Mucosa of stomach (tissue), 1 donor: Measurements from ENCODE around the gene GPR55.

ENCODE experiments used
- H3K27me3 ChIP-seq: one replicate; pipeline ENCODE4 v1.7.0; 2013; ENCODE audit warnings: mild to moderate bottlenecking, low read length; ENCODE audit not compliant: control insufficient read depth, insufficient read depth
- H3K36me3 ChIP-seq: one replicate; pipeline ENCODE4 v1.7.0; 2013; ENCODE audit warnings: low read length; ENCODE audit not compliant: control insufficient read depth, insufficient read depth
- H3K4me1 ChIP-seq: one replicate; pipeline ENCODE4 v1.7.0; 2013; ENCODE audit warnings: mild to moderate bottlenecking, low read length; ENCODE audit not compliant: control insufficient read depth, insufficient read depth
- H3K4me3 ChIP-seq: one replicate; pipeline ENCODE4 v1.7.0; 2013; ENCODE audit warnings: low read length
- H3K9ac ChIP-seq: one replicate; pipeline ENCODE4 v1.7.0; 2013; ENCODE audit warnings: mild to moderate bottlenecking, low read length, moderate library complexity
- H3K9me3 ChIP-seq: one replicate; pipeline ENCODE4 v1.7.0; 2013; ENCODE audit warnings: mild to moderate bottlenecking, low read length, moderate library complexity; ENCODE audit not compliant: control insufficient read depth
- donor health status: Pancreatic carcinoma.

GPR55 gene

DNA sequence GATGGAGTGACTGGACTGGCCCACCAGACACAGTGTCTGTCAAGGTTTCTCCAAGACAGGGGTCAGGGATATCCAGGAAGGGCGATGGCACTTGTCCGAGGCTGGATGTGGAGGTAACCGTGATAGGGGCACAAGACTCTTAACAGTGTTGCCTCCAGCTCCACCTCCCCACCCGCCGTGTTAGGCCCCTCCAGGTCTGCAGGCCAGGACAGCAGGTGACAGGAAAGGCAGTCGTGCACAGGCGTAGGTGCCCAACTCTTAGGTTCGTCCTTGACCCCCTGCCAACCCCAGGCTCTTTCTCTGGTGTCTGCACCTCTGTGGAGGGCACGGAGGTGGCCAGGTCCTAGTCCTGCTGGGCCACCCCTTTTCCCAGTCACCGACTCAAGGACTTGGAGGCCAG lies 50.2 kb downstream of the GPR55 start:
- no peaks in the 10 kb centered on the region for H3K9me3 ChIP-seq
- peaks cover 10% of the 10 kb centered on the region for H3K4me1 ChIP-seq
- H3K9ac ChIP-seq, result no peak overlapping the region
- H3K36me3 ChIP-seq, result no peaks in the 10 kb centered on the region
- H3K27me3 ChIP-seq, result no peaks in the 10 kb centered on the region
- H3K4me3 ChIP-seq, result no peak overlapping the region

- H3K4me3 ChIP-seq, result no peak overlapping the region
- no peaks in the 10 kb centered on the region for H3K36me3 ChIP-seq
- no peaks in the 10 kb centered on the region for H3K9me3 ChIP-seq
- no peak overlapping the region for H3K9ac ChIP-seq
- H3K27me3 ChIP-seq, result no peaks in the 10 kb centered on the region
- peaks cover 10% of the 10 kb centered on the region for H3K4me1 ChIP-seq
Measured at GRCh38 chr2:230874456-230874855, 50.6 kb downstream of the GPR55 start.

- no peaks in the 10 kb centered on the region for H3K27me3 ChIP-seq
- H3K4me1 ChIP-seq, result peaks cover 10% of the 10 kb centered on the region
- H3K4me3 ChIP-seq, result no peak overlapping the region
- H3K9me3 ChIP-seq, result no peaks in the 10 kb centered on the region
- no peaks in the 10 kb centered on the region for H3K36me3 ChIP-seq
- H3K9ac ChIP-seq, result no peak overlapping the region
Measured at GRCh38 chr2:230873661-230874401, 51.2 kb downstream of the GPR55 start.

GRCh38 chr2:230872968-230873660 lies 51.9 kb downstream of the GPR55 start:
- Histone ChIP-seq H3K4me3 (no peak overlapping the region), H3K9me3 (no peaks in the 10 kb centered on the region), H3K27me3 (no peaks in the 10 kb centered on the region), H3K4me1 (peaks cover 10% of the 10 kb centered on the region), H3K36me3 (no peaks in the 10 kb centered on the region), H3K9ac (no peak overlapping the region)

GRCh38 chr2:230872151-230872967 lies 52.7 kb downstream of the GPR55 start:
- no peak overlapping the region for H3K9ac ChIP-seq

DNA sequence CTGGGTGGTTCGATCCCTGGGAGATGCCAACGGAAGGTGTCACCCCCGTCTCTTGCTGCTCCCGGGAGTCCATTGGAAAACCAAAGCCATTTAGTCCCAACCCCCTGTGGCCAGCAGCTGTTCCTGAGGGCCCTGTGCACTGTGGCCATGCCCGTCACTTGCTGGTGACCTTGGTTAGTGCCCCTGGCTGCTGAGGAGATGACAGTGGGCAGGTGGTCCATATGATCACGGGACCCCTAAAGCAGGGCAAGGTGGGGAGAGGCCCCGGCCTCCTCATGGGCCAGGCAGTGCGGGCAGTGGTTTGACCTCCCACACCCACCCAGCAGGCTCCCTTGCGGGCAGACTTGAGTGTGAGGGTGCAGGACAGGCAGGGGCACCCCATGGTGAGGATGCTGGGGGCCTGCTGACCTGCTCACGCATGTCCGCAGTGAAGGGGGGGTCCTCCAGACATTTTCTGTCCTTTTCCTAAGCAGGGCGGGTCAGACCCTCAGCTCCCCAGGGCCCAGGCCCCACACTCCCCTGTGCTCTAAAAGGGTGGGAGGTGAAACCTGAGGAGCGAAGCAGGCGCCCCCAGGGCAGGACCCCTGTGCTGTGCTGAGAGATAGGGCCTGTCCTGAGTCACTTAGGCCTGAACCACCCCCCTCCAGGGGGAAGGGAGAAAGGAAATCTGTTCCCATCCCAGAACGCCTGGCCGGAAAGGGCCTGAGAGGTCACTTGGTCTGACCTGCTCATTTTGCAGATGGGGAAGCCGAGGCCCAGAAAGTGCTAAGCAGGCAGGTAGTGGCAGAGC lies 53.5 kb downstream of the GPR55 start:
- H3K9ac ChIP-seq, result no peak overlapping the region
- no peaks in the 10 kb centered on the region for H3K36me3 ChIP-seq
- no peaks in the 10 kb centered on the region for H3K9me3 ChIP-seq
- no peak overlapping the region for H3K4me3 ChIP-seq
- no peaks in the 10 kb centered on the region for H3K27me3 ChIP-seq
- peaks cover 16% of the 10 kb centered on the region for H3K4me1 ChIP-seq

More at GRCh38 chr2:230872151-230872967, 52.7 kb downstream of the GPR55 start:
- Histone ChIP-seq H3K4me3 (no peak overlapping the region), H3K4me1 (peaks cover 10% of the 10 kb centered on the region), H3K9me3 (no peaks in the 10 kb centered on the region), H3K36me3 (no peaks in the 10 kb centered on the region), H3K27me3 (no peaks in the 10 kb centered on the region)

DNA sequence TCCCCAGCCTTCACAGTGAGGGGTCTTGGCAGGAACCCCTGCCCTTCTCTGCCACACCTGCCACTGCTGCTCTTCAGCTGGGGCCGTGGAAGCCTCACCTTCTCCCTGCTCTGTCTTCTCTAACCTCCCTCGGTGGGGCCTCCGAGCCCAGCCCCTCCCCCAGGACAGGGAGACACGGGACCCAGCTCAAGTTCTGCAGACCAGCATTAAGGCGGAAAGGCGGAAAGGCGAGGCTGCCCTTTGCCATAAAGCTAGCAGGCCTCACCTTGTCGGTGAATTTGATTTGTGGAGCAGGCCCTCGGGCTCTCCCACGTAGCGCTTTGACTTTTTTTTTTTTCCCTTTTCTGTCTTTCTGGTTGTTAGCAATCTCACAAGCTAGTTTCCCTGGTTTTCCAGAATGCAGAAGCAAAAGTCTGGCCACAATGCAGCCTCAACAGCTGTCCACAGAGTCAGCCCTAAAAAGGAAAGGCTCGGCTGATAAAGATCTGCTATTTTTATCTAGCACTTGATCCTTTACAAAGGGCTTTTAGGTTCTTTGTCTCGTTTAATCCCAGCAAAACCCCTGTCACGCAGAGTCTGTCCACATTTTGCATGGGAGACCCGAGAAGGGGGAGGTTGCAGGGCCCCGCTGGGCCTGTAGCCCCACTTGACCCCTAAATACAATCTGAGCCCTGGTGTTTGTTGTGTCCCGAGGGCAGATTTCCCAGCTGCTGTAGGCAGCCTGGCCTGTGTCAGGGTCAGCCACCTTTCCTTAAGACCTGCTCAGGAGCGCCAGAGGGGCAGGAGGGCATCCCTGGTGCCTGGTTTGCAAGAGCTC lies 54.3 kb downstream of the GPR55 start:
- Histone ChIP-seq H3K9me3 (no peaks in the 10 kb centered on the region), H3K4me1 (peaks cover 23% of the 10 kb centered on the region), H3K4me3 (no peak overlapping the region), H3K27me3 (peaks cover under 1% of the 10 kb centered on the region), H3K36me3 (no peaks in the 10 kb centered on the region), H3K9ac (no peak overlapping the region)

- peaks cover 23% of the 10 kb centered on the region for H3K4me1 ChIP-seq
- H3K36me3 ChIP-seq, result no peaks in the 10 kb centered on the region
- no peak overlapping the region for H3K9ac ChIP-seq
- no peak overlapping the region for H3K4me3 ChIP-seq
- peaks cover 7% of the 10 kb centered on the region for H3K27me3 ChIP-seq
- no peaks in the 10 kb centered on the region for H3K9me3 ChIP-seq
Measured at GRCh38 chr2:230869914-230870543, 55.0 kb downstream of the GPR55 start.

- no peaks in the 10 kb centered on the region for H3K9me3 ChIP-seq
- peaks cover 23% of the 10 kb centered on the region for H3K4me1 ChIP-seq
- H3K27me3 ChIP-seq, result peaks cover 13% of the 10 kb centered on the region
- H3K36me3 ChIP-seq, result no peaks in the 10 kb centered on the region
- H3K9ac ChIP-seq, result no peak overlapping the region
- H3K4me3 ChIP-seq, result no peak overlapping the region
Measured at GRCh38 chr2:230868947-230869913, 55.8 kb downstream of the GPR55 start.
